GM23248 (cell line): ENCODE data around the gene ZEB2.

Experiments used
- EZH2 ChIP-seq: fragments of 200-600 bp; sonication (generic); IDR thresholded peaks from 2 replicates; pipeline ENCODE4 v1.6.1; 2018; ENCODE audit warnings: antibody characterized with exemption, mild to moderate bottlenecking; ENCODE audit not compliant: insufficient read depth, poor library complexity, severe bottlenecking
- EZH2phosphoT487 ChIP-seq: fragments of 200-600 bp; sonication (generic); IDR thresholded peaks from 2 replicates; pipeline ENCODE4 v1.6.1; 2018; ENCODE audit warnings: antibody characterized with exemption, moderate library complexity, mild to moderate bottlenecking, low read depth; ENCODE audit not compliant: insufficient read depth

DNA sequence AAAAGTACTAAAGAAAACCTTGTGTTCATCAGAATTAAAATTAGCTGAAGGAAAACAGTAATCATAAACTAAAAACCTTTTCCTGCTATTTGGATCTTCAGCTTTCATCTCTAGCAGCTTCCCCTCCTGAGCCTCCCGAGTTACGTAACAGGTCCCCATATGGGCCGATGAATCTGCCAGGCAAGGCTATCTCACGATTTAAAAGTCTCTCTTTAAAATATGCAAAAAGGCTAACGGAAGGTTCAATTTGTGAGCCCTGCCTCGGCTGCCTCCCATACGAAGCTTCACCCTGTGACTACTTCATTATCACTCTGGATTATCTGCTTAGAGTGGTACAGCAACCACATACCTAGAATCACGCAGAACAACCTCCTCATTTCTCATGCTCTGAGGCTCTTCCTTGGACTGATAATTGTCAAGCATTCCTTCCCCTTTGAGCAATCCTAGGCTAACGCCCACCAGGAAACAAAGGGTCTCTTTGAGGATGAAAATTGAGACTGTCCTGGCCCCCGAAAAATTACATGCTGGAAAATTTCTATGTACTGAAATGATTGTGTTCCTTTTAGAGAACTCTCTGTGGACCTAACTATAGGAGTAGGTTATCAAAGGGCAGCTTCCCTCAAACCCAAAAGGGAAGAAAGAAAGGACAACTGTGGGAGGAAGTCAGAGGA lies 147.4 kb downstream of the ZEB2 start:
- TF ChIP-seq EZH2 (no peak), EZH2phosphoT487 (no peak)
